RWPE1 (cell line): ENCODE data around the gene MAPKAPK2.

Experiments
- CTCF ChIA-PET: fragments of 350-600 bp; sonication (Branson Sonifier 250); formaldehyde crosslinking; extraction: SDS; loops from one replicate; lab custom pipeline; 2021; lab: Yijun Ruan, JAX
- POLR2A ChIA-PET: fragments of 400-600 bp; formaldehyde crosslinking; extraction: SDS; loops from one replicate; lab custom pipeline; 2020; ENCODE audit warnings: antibody characterized with exemption; ENCODE audit not compliant: low non-redundant PET; lab: Yijun Ruan, JAX
- DNase-seq: peaks from one replicate; pipeline ENCODE4 v3.0.0; 2012; ENCODE audit warnings: low spot score
- H3K27ac ChIP-seq: fragments of 450-650 bp; 2 replicates; pipeline ENCODE4 v1.5.1; 2017
- TF ChIP-seq, protein P1 (sequence below): fragments of 450-650 bp; conservative IDR thresholded peaks from 2 replicates; pipeline ENCODE4 v1.5.1; 2017; ENCODE audit warnings: low read depth, mild to moderate bottlenecking

Gene MAPKAPK2

DNA sequence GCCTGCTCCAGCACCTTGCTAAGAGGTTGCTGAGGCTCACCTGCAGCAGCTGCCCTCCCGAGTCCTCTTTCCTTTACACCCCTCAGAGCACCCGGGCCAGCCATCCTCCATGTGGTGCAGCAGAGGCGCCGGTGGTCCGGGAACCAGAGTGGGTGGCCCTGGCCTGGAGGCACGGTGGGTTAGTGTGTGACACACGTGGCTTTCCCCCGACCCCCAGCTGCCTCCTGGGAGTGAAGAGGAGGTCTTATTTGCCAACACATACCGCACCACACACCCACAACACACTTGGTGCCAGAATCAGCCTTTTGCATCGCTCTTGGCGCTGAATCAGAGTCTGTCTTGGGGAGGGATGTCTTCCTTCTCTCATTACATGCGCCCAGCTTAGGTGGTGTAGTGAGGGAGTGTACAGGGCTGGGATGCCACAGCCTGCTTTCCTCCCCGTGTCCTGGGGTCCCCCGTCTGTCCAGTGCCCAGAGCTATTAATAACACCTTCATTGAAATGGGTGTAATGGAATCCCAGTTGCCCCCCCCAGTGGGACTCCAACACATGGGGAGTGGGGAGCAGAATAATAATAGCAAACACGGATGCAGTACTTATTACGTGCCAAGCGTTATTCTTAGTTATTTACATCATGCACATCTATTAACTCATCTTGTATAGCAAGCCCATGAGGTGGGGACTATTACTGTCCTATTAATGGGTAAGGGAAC lies 38.2 kb downstream of the MAPKAPK2 start:
- TF ChIP-seq, protein P1, sequence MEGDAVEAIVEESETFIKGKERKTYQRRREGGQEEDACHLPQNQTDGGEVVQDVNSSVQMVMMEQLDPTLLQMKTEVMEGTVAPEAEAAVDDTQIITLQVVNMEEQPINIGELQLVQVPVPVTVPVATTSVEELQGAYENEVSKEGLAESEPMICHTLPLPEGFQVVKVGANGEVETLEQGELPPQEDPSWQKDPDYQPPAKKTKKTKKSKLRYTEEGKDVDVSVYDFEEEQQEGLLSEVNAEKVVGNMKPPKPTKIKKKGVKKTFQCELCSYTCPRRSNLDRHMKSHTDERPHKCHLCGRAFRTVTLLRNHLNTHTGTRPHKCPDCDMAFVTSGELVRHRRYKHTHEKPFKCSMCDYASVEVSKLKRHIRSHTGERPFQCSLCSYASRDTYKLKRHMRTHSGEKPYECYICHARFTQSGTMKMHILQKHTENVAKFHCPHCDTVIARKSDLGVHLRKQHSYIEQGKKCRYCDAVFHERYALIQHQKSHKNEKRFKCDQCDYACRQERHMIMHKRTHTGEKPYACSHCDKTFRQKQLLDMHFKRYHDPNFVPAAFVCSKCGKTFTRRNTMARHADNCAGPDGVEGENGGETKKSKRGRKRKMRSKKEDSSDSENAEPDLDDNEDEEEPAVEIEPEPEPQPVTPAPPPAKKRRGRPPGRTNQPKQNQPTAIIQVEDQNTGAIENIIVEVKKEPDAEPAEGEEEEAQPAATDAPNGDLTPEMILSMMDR, result no peak
- no peak for DNase-seq
- ChIA-PET CTCF (interaction anchor here (0.6 to 0.8 kb wide), 2 partner anchors 88 to 189 kb away, joined by 3 to 7 read pairs; no protein-coding TSS in a partner anchor), POLR2A (interaction anchor here (0.5 kb wide), 1 partner anchor 186 kb away, joined by 3 read pairs; no protein-coding TSS in a partner anchor)
- H3K27ac ChIP-seq, result peak overlapping the region; percentile 92

DNA sequence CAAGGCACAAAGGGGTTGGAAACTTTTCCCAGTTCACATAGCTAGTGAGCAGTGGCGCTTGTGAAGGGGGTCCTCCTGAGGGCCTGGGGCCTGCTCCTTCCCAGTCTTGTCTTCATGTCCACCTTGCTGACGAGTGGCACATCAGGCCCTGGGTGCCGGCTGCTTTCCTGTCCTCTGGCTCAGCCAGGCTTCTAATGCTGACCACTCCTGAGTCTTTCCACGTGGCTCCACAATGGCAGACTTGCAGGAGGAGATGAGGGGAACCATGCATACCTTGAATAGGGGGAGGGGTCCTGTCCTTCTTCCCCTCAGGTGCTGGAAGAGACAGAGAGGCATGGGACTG lies 38.7 kb downstream of the MAPKAPK2 start:
- ChIA-PET POLR2A (no interaction called here), CTCF (interaction anchor here (0.7 to 0.8 kb wide), 2 partner anchors 42 to 188 kb away, joined by 3 to 7 read pairs; no protein-coding TSS in a partner anchor)
- TF ChIP-seq, protein P1, result no peak
- no peak for DNase-seq
- peak overlapping the region; percentile 92 for H3K27ac ChIP-seq

DNA sequence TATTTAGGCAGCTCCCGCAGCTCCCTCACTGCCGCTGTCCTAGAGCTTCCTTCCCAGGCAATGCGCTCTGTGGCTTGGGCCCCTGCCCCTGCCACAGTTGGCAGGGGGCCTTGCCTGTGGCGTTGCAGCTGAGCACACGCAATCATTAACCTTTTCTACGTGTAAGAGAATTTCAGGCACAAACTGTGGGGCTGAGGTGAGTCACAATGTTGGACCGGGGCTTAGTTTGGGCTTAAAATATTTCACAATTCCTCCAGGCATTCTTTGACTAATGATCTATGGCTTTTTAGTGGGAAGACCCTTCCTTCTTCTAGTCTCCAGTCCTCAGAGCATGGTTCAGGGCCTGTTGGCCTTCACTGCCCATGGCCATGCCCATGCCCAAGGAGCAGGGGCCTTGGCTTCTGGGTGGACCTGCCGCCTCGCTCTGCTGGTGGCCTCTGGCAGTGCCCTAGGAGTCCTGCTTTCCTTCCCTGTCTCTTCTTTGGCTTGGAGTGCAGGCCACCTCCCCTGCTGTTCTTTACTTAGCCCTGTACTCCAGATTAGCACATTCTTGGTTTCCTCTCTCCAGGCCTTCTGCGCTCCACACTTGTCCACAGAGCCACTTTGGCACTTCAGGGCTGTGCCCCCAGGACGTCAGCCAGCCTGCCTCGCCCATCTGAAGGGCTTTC lies 39.2 kb downstream of the MAPKAPK2 start:
- peak overlapping the region; percentile 92 for H3K27ac ChIP-seq
- TF ChIP-seq, protein P1, result no peak
- ChIA-PET POLR2A (no interaction called here), CTCF (interaction anchor here (0.6 to 4.0 kb wide), 4 partner anchors 10 to 244 kb away, joined by 3 to 16 read pairs (median 3); no protein-coding TSS in a partner anchor)
- peak; percentile 92 for DNase-seq

DNA sequence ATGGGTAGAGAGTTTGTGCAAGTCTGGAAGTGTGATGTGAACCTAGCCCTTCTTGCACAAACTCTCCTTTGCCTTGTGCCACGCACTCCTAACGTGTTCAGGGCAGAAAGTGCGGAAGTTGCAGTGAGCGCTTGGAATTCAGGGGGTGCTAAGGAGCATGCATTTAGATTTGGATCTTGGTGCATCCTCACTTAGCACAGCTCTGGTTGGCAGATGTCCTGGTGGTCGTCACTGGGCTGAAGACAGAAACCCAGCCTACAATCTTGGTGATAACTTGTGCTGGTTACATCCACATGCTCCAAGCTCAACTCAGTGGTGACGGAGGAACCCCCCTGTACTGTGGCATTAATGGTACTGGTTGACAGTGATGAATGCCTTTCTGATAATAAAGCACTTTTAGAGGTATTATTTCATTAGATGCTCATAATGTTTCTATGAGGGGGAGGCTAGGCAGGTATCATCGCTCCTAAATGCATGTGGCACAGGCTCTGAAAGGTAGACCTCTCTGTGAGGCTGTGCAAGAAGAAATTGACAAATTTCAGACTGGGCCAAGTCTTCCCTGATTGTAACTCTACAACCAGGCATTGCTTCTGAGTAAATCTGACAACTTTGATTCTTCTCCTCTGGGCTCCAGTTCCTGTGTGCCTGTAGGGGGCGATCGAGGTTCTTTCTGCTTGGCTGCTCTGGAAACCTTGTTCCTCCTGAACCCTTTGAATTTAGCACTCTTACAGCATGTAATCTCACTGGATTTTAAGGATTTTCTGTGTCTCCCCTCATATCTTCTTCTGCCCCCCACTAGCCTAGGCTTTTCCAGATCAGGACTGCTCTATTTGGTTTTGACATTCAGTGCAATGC lies 40.6 kb downstream of the MAPKAPK2 start:
- no peak for DNase-seq
- H3K27ac ChIP-seq, result no peak overlapping the region
- CTCF ChIA-PET, result interaction anchor here (0.7 to 4.0 kb wide), 18 partner anchors 9 to 761 kb away, joined by 3 to 16 read pairs (median 4); partner anchors contain the start of genes DYRK3 and EIF2D
- TF ChIP-seq, protein P1, result no peak; the same call in 1 of the 2 replicates
- POLR2A ChIA-PET, result no interaction called here

DNA sequence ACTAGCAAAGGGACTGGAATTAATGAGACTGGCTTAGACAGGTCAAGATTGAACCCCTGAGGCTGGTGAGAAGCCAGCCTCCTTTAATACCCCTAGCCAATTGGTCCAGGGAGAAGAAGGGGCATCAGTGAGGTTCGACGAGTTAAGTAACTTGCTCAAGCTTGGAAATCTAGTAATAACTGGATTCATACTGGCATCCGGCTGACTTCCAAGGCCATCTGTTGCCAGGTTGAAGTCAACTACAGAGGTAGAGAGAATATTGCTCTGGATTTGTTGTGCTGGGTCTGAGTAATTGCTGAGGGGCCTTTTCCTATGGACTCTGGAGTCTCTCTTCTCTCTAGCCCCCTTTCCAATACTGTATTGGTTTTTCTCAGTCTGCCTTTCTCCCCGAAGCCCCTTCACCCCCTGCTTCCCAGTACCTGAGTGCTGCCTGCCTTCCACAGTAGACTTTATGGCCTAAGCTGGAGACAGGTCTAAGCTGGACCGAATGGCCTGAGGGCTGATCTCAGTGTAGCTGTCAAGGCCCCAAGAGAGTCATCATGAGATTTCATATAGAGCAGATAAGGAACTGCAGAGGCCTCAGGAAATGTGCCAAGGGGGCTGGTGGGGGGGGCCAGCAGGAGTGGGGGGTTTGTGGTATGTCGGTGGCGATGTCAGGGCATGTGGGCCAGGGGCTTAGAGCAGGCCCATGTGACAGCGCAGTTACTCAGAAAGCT lies 43.4 kb downstream of the MAPKAPK2 start:
- DNase-seq, result no peak
- ChIA-PET CTCF (interaction anchor here (2.4 to 4.0 kb wide), 2 partner anchors 12 to 184 kb away, joined by 6 to 16 read pairs; no protein-coding TSS in a partner anchor), POLR2A (no interaction called here)
- TF ChIP-seq, protein P1, result no peak
- H3K27ac ChIP-seq, result no peak overlapping the region
